Mucosa of rectum (tissue), 2 donors: ENCODE measurements around the gene FUBP3.

ENCODE experiments used
- H3K27ac ChIP-seq, 2 donors: one replicate each; pipeline ENCODE4 v1.7.0; 2013; ENCODE audit warnings: inconsistent platforms in 2 of 2, low read depth in 2 of 2, low read length in 2 of 2
- H3K27me3 ChIP-seq, 2 donors: one replicate each; pipeline ENCODE4 v1.7.0; 2013; ENCODE audit warnings: low read length in 2 of 2; ENCODE audit not compliant: control insufficient read depth in 2 of 2, insufficient read depth in 2 of 2
- H3K36me3 ChIP-seq, 2 donors: one replicate each; pipeline ENCODE4 v1.7.0; 2013; ENCODE audit warnings: low read length in 2 of 2; ENCODE audit not compliant: control insufficient read depth in 2 of 2, insufficient read depth in 2 of 2
- H3K4me1 ChIP-seq, 2 donors: one replicate each; pipeline ENCODE4 v1.7.0; 2013; ENCODE audit warnings: low read length in 2 of 2, mild to moderate bottlenecking in 1 of 2; ENCODE audit not compliant: control insufficient read depth in 2 of 2, insufficient read depth in 2 of 2
- H3K4me3 ChIP-seq, 2 donors: one replicate each; pipeline ENCODE4 v1.7.0; 2013; ENCODE audit warnings: low read length in 2 of 2
- H3K9ac ChIP-seq, 2 donors: one replicate each; pipeline ENCODE4 v1.7.0; 2013; ENCODE audit warnings: low read length in 2 of 2, low read depth in 1 of 2, mild to moderate bottlenecking in 1 of 2
- H3K9me3 ChIP-seq, 2 donors: one replicate each; pipeline ENCODE4 v1.7.0; 2013; ENCODE audit warnings: low read length in 2 of 2; ENCODE audit not compliant: control insufficient read depth in 2 of 2
- donor health status: healthy.
- donor health status: Normal muscosa, but diverticular disease.

Gene FUBP3

GRCh38 chr9:130660683-130661450, 81.5 kb downstream of the FUBP3 start:
- Histone ChIP-seq H3K4me3 (no peak overlapping the region), H3K27ac (no peak overlapping the region), H3K36me3 (no peaks in the 10 kb centered on the region), H3K9me3 (no peaks in the 10 kb centered on the region), H3K4me1 (peaks cover 7 to 8% of the 10 kb centered on the region in 2 donors), H3K27me3 (peaks cover 57 to 66% of the 10 kb centered on the region in 2 donors), H3K9ac (no peak overlapping the region)

GRCh38 chr9:130661451-130662098, 82.2 kb downstream of the FUBP3 start:
- Histone ChIP-seq H3K4me3 (no peak overlapping the region), H3K4me1 (peaks cover 7 to 8% of the 10 kb centered on the region in 2 donors), H3K27ac (no peak overlapping the region), H3K36me3 (no peaks in the 10 kb centered on the region), H3K9ac (no peak overlapping the region), H3K9me3 (no peaks in the 10 kb centered on the region), H3K27me3 (peaks cover 57 to 66% of the 10 kb centered on the region in 2 donors)

GRCh38 chr9:130662099-130662969, 83.0 kb downstream of the FUBP3 start:
- Histone ChIP-seq H3K9ac (no peak overlapping the region), H3K27ac (no peak overlapping the region), H3K27me3 (peaks cover 55 to 66% of the 10 kb centered on the region in 2 donors), H3K4me1 (peaks cover 7 to 8% of the 10 kb centered on the region in 2 donors), H3K4me3 (no peak overlapping the region), H3K36me3 (no peaks in the 10 kb centered on the region), H3K9me3 (no peaks in the 10 kb centered on the region)

GRCh38 chr9:130662970-130663257, 83.5 kb downstream of the FUBP3 start:
- no peak overlapping the region for H3K4me3 ChIP-seq

GRCh38 chr9:130663258-130663976, 84.0 kb downstream of the FUBP3 start:
- H3K9me3 ChIP-seq = no peaks in the 10 kb centered on the region
- H3K27ac ChIP-seq = no peak overlapping the region
- no peak overlapping the region for H3K9ac ChIP-seq
- H3K27me3 ChIP-seq = peaks cover 59 to 72% of the 10 kb centered on the region in 2 donors
- no peaks in the 10 kb centered on the region for H3K36me3 ChIP-seq
- H3K4me3 ChIP-seq = no peak overlapping the region
- H3K4me1 ChIP-seq = peaks cover 7 to 8% of the 10 kb centered on the region in 2 donors

More at GRCh38 chr9:130662970-130663257, 83.5 kb downstream of the FUBP3 start:
- Histone ChIP-seq H3K4me1 (peaks cover 7 to 8% of the 10 kb centered on the region in 2 donors), H3K27ac (no peak overlapping the region), H3K36me3 (no peaks in the 10 kb centered on the region), H3K9ac (no peak overlapping the region), H3K27me3 (peaks cover 59 to 71% of the 10 kb centered on the region in 2 donors), H3K9me3 (no peaks in the 10 kb centered on the region)

- H3K9ac ChIP-seq = no peak overlapping the region
- no peak overlapping the region for H3K4me3 ChIP-seq
- peaks cover 7 to 8% of the 10 kb centered on the region in 2 donors for H3K4me1 ChIP-seq
- no peak overlapping the region for H3K27ac ChIP-seq
- H3K36me3 ChIP-seq = no peaks in the 10 kb centered on the region
- no peaks in the 10 kb centered on the region for H3K9me3 ChIP-seq
- H3K27me3 ChIP-seq = peaks cover 57 to 69% of the 10 kb centered on the region in 2 donors
Observed at GRCh38 chr9:130663977-130664250, 84.5 kb downstream of the FUBP3 start.

GRCh38 chr9:130664251-130665028, 85.1 kb downstream of the FUBP3 start, which contains the start of gene PRDM12:
PRDM12 (plus strand) TSS chr9:130664594; CDS start chr9:130664654, 60 bp downstream.
- H3K4me3 ChIP-seq = no peak within 1 kb of the TSS
- no peaks in the 10 kb centered on the region for H3K36me3 ChIP-seq
- no peak within 1 kb of the TSS for H3K27ac ChIP-seq
- H3K4me1 ChIP-seq = peaks cover 7 to 8% of the 10 kb centered on the region in 2 donors
- no peaks in the 10 kb centered on the region for H3K9me3 ChIP-seq
- peaks cover 53 to 65% of the 10 kb centered on the region in 2 donors for H3K27me3 ChIP-seq
- no peak within 1 kb of the TSS for H3K9ac ChIP-seq

GRCh38 chr9:130665029-130665430, 85.7 kb downstream of the FUBP3 start:
- H3K4me1 ChIP-seq = peaks cover 7 to 8% of the 10 kb centered on the region in 2 donors
- H3K27me3 ChIP-seq = peaks cover 49 to 65% of the 10 kb centered on the region in 2 donors
- no peaks in the 10 kb centered on the region for H3K9me3 ChIP-seq
- H3K4me3 ChIP-seq = no peak overlapping the region
- no peaks in the 10 kb centered on the region for H3K36me3 ChIP-seq
- H3K9ac ChIP-seq = no peak overlapping the region
- H3K27ac ChIP-seq = no peak overlapping the region
